Measurements from ENCODE around the gene LTA4H.

DNA sequence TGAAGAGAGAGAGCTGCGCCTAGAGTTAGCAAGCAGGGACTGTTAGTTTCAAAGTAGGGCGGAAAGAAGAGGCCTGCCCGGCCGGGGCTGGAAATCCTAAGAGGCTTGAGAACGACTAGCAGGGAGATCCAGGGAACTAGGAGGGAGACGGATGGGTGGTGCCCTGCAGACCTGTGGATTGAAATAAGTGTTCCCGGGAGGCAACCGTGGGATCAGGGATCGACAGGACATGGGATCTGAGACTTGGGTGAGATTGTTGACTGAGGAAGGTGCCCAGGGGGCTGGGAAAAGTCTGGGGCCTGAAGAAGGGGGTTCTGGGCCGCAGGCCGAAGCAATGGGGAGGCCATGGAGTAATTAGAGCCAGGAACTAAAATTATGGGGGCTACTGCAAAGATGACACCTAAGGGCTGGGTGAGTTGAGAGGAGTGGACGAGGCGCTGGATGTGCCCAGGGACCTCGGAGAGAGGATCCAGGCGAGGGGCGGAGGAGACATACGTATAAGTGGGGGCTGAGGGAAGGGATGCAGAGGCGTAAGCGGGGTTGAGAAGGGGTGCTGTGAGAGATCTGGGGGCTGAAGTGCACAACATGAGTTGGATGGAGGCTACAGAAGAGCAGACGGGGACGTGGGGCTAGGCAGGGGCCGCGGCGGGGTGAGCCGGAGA lies 635 bp downstream of the LTA4H start:
- TF ChIP-seq CTCF (conservative IDR thresholded peaks at IDR 0.05) (no peak), ZFX (IDR thresholded peaks at IDR 0.05) (no peak)
